ENCODE results near the gene GRK5.

Gene GRK5

GRCh38 chr10:119395280-119396007 is 188.1 kb downstream of the GRK5 start:
- in situ Hi-C loops (cut with HindIII; ENCODE audit: low sequenced_read_pairs): no loop called here

- in situ Hi-C loops (cut with HindIII; ENCODE audit: low sequenced_read_pairs): no loop called here
These were observed 188.8 kb downstream of the GRK5 start for GRCh38 chr10:119396008-119396708.

GRCh38 chr10:119396709-119397071 is 189.3 kb downstream of the GRK5 start:
- in situ Hi-C loops (cut with HindIII; ENCODE audit: low sequenced_read_pairs): no loop called here

- in situ Hi-C loops (cut with HindIII; ENCODE audit: low sequenced_read_pairs): no loop called here
These were observed 190.0 kb downstream of the GRK5 start for GRCh38 chr10:119397416-119397815.

- in situ Hi-C loops (cut with HindIII; ENCODE audit: low sequenced_read_pairs): no loop called here
These were observed 191.6 kb downstream of the GRK5 start for GRCh38 chr10:119398996-119399395.

- in situ Hi-C loops (cut with HindIII; ENCODE audit: low sequenced_read_pairs): no loop called here
These were observed 192.1 kb downstream of the GRK5 start for GRCh38 chr10:119399466-119399865.

GRCh38 chr10:119401671-119402395 is 194.5 kb downstream of the GRK5 start:
- in situ Hi-C loops (cut with HindIII; ENCODE audit: low sequenced_read_pairs): loop anchor here (25.0 kb wide), 1 partner anchor 190 kb away; the partner anchor contains the start of gene GRK5

GRCh38 chr10:119403921-119404320 is 196.6 kb downstream of the GRK5 start:
- in situ Hi-C loops (cut with HindIII; ENCODE audit: low sequenced_read_pairs): loop anchor here (25.0 kb wide), 1 partner anchor 192 kb away; the partner anchor contains the start of gene GRK5

GRCh38 chr10:119404719-119405519 is 197.5 kb downstream of the GRK5 start:
- in situ Hi-C loops (cut with HindIII; ENCODE audit: low sequenced_read_pairs): loop anchor here (25.0 kb wide), 1 partner anchor 193 kb away; the partner anchor contains the start of gene GRK5

- in situ Hi-C loops (cut with HindIII; ENCODE audit: low sequenced_read_pairs): loop anchor here (25.0 kb wide), 1 partner anchor 193 kb away; the partner anchor contains the start of gene GRK5
These were observed 198.1 kb downstream of the GRK5 start for GRCh38 chr10:119405520-119405807.

GRCh38 chr10:119406137-119406536 is 198.8 kb downstream of the GRK5 start:
- in situ Hi-C loops (cut with HindIII; ENCODE audit: low sequenced_read_pairs): loop anchor here (25.0 kb wide), 1 partner anchor 194 kb away; the partner anchor contains the start of gene GRK5

- in situ Hi-C loops (cut with HindIII; ENCODE audit: low sequenced_read_pairs): loop anchor here (25.0 kb wide), 1 partner anchor 194 kb away; the partner anchor contains the start of gene GRK5
These were observed 199.4 kb downstream of the GRK5 start for GRCh38 chr10:119406601-119407253.

- in situ Hi-C loops (cut with HindIII; ENCODE audit: low sequenced_read_pairs): loop anchor here (25.0 kb wide), 1 partner anchor 195 kb away; the partner anchor contains the start of gene GRK5
These were observed 199.9 kb downstream of the GRK5 start for GRCh38 chr10:119407254-119407777.

GRCh38 chr10:119408072-119408471 is 200.7 kb downstream of the GRK5 start:
- in situ Hi-C loops (cut with HindIII; ENCODE audit: low sequenced_read_pairs): loop anchor here (25.0 kb wide), 1 partner anchor 196 kb away; the partner anchor contains the start of gene GRK5

- in situ Hi-C loops (cut with HindIII; ENCODE audit: low sequenced_read_pairs): loop anchor here (25.0 kb wide), 1 partner anchor 197 kb away; the partner anchor contains the start of gene GRK5
These were observed 201.6 kb downstream of the GRK5 start for GRCh38 chr10:119408969-119409371.

- in situ Hi-C loops (cut with HindIII; ENCODE audit: low sequenced_read_pairs): loop anchor here (25.0 kb wide), 1 partner anchor 197 kb away; the partner anchor contains the start of gene GRK5
These were observed 202.0 kb downstream of the GRK5 start for GRCh38 chr10:119409385-119409784.

GRCh38 chr10:119409906-119410305 is 202.5 kb downstream of the GRK5 start:
- in situ Hi-C loops (cut with HindIII; ENCODE audit: low sequenced_read_pairs): loop anchor here (25.0 kb wide), 1 partner anchor 198 kb away; the partner anchor contains the start of gene GRK5

- in situ Hi-C loops (cut with HindIII; ENCODE audit: low sequenced_read_pairs): loop anchor here (25.0 kb wide), 1 partner anchor 198 kb away; the partner anchor contains the start of gene GRK5
These were observed 203.2 kb downstream of the GRK5 start for GRCh38 chr10:119410361-119411116.
